ENCODE measurements around the gene ATG5.

DNA sequence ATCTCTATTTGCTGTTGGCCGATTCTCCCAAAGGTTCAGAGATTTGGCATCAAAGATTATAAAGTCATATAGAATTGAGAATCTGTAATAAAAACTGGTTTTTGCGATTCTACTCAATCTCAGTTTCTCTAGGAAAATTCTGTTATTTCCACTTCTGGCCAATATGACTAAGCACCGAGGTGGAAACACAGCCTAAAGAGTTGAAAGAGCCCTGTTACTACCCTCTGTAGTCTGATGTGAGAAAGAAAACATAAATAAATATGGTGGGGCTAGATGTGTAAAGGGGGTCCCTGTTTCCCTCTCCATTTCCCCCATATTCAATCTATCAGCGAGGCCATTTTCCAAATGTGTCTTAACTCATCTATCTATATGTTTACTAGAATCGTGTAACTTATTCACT lies 156.0 kb downstream of the ATG5 start:
- TF ChIP-seq, protein P1, sequence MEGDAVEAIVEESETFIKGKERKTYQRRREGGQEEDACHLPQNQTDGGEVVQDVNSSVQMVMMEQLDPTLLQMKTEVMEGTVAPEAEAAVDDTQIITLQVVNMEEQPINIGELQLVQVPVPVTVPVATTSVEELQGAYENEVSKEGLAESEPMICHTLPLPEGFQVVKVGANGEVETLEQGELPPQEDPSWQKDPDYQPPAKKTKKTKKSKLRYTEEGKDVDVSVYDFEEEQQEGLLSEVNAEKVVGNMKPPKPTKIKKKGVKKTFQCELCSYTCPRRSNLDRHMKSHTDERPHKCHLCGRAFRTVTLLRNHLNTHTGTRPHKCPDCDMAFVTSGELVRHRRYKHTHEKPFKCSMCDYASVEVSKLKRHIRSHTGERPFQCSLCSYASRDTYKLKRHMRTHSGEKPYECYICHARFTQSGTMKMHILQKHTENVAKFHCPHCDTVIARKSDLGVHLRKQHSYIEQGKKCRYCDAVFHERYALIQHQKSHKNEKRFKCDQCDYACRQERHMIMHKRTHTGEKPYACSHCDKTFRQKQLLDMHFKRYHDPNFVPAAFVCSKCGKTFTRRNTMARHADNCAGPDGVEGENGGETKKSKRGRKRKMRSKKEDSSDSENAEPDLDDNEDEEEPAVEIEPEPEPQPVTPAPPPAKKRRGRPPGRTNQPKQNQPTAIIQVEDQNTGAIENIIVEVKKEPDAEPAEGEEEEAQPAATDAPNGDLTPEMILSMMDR (IDR thresholded peaks at IDR 0.05) = no peak
- TF ChIP-seq TCF7L2 (IDR thresholded peaks at IDR 0.05; ENCODE audit: low read depth, low read length) = no peak

Measured in Panc1 (cell line).